Ectodermal cell (in vitro differentiated cells): ENCODE results near the gene CTCF.

ENCODE experiments used
- H3K27ac ChIP-seq: 2 replicates; pipeline ENCODE4 v1.7.0; 2013; ENCODE audit warnings: mild to moderate bottlenecking, low read depth, low read length; ENCODE audit not compliant: insufficient read depth, poor library complexity, severe bottlenecking
- H3K27me3 ChIP-seq: 2 replicates; pipeline ENCODE4 v1.7.0; 2013; ENCODE audit warnings: mild to moderate bottlenecking, low read length; ENCODE audit not compliant: insufficient read depth, control insufficient read depth, poor library complexity, severe bottlenecking
- H3K36me3 ChIP-seq: one replicate; pipeline ENCODE4 v1.7.0; 2013; ENCODE audit warnings: low read length; ENCODE audit not compliant: control insufficient read depth, insufficient read depth
- H3K4me1 ChIP-seq: one replicate; pipeline ENCODE4 v1.7.0; 2013; ENCODE audit warnings: low read length; ENCODE audit not compliant: control insufficient read depth, insufficient read depth
- H3K4me3 ChIP-seq: 2 replicates; pipeline ENCODE4 v1.7.0; 2013; ENCODE audit warnings: low read depth, low read length, control low read depth; ENCODE audit not compliant: insufficient read depth
- H3K9me3 ChIP-seq: 2 replicates; pipeline ENCODE4 v1.7.0; 2013; ENCODE audit warnings: mild to moderate bottlenecking, low read length, moderate library complexity; ENCODE audit not compliant: control insufficient read depth
- WGBS, 2 experiments: methylation state at CpG; one replicate each; pipeline ENCODE4 v1.1.7; 2013; ENCODE audit warnings: missing lambda C conversion rate in 2 of 2; 5-methylcytosine and 5-hydroxymethylcytosine counted together

CTCF gene

DNA sequence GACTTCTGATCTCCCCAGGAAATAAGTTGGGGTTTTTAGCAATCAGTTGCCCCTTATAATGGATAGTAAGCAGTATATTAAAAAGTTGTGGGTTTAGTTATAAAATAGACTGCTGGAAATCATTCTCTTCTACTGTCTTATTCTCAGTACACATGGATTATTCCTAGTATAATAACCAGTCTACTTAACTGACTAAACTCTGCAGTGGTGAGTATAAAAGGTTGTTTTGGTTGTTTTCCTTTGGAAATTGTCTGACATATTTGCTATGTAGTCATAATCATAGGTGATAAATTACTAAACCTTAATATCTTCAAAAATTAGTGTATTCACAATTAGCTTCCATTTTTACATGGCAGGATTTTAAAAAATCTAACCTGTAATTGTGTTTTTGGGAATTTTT, 31.4 kb downstream of the CTCF start:
- no peak overlapping the region for H3K4me3 ChIP-seq
- no peaks in the 10 kb centered on the region for H3K27me3 ChIP-seq
- no peaks in the 10 kb centered on the region for H3K4me1 ChIP-seq
- peaks cover 2% of the 10 kb centered on the region for H3K36me3 ChIP-seq
- H3K27ac ChIP-seq: no peak overlapping the region
- H3K9me3 ChIP-seq: no peaks in the 10 kb centered on the region

DNA sequence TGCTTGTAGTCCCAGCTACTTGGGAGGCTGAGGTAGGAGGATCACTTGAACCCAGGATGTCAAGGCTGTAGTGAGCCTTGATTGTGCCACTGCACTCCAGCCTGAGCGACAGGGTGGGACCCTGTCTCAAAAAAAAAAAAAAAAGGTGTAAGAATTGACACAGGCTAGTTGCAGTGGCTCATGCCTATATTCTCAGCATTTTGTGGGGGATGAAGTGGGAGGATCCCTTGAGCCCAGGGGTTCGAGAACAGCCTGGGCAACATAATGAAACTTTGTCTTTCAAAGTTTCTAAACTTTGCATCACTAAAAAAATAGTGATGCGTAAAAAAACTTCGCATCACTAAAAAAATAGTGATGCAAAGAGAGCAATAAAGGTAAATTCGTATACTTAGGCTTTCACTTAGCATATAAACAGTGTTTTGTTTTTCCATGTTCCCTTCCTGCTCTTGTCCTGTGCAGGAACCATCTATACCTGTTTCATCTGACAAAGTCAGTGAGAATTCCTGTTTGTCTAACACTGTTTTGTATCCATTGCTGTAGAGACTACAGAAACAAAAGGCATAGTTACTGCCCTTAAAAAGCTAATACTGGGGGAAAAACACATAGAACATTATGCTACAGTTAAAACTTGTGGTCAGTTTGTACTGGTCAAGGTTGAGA, 32.1 kb downstream of the CTCF start:
- no peak overlapping the region for H3K27ac ChIP-seq
- no peak overlapping the region for H3K4me3 ChIP-seq
- H3K36me3 ChIP-seq: peaks cover 4% of the 10 kb centered on the region
- no peaks in the 10 kb centered on the region for H3K9me3 ChIP-seq
- H3K4me1 ChIP-seq: no peaks in the 10 kb centered on the region
- no peaks in the 10 kb centered on the region for H3K27me3 ChIP-seq
- 67 to 71% methylated on average over 5 of the region's 5 CpGs for WGBS, 2 experiments

DNA sequence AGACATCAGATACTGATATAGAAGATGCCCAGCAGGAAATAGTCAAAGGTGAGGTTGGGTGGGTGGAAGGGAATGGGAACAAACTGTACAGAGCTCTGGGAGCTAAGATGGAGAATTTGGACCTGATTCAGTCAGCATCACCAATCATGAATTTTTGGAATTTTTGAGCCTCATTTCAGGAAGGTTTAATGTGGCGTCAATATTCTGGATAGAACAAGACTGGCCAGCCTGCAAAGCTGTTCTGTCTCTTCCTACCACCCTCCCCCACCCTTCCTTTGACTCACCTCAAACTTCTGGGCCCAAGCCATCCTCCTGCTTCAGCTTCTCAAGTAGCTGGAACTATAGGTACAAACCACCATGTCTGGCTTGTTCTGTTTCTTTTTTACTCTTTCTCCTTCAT, 32.6 kb downstream of the CTCF start:
- WGBS, 2 experiments: 89 to 100% methylated on average over 1 of the region's 1 CpG
- Histone ChIP-seq H3K4me3 (no peak overlapping the region), H3K9me3 (no peaks in the 10 kb centered on the region)

DNA sequence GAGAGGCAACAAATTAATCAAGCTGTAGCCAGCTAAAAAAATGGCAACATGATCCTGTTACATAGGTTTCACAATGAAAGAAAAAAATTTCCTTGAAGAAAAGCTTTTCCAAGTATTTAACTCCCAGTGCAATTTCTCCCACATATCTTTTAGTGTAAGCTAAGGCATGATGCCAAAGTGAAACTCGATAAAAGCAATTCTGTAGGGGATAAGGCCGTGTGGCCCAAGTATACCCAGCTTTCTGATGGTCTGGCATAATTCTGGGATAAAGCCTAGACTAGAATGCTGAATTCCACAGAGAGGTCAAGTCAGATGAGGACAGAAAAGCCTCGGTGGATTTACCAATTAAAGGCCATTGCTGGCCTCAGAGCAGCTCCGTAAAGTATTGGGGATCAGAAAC, 36.2 kb downstream of the CTCF start:
- WGBS, 2 experiments: 95 to 97% methylated on average over 4 of the region's 4 CpGs

More for the DNA sequence above, 32.6 kb downstream of the CTCF start:
- Histone ChIP-seq H3K27me3 (no peaks in the 10 kb centered on the region), H3K36me3 (peaks cover 4% of the 10 kb centered on the region), H3K4me1 (no peaks in the 10 kb centered on the region), H3K27ac (no peak overlapping the region)

DNA sequence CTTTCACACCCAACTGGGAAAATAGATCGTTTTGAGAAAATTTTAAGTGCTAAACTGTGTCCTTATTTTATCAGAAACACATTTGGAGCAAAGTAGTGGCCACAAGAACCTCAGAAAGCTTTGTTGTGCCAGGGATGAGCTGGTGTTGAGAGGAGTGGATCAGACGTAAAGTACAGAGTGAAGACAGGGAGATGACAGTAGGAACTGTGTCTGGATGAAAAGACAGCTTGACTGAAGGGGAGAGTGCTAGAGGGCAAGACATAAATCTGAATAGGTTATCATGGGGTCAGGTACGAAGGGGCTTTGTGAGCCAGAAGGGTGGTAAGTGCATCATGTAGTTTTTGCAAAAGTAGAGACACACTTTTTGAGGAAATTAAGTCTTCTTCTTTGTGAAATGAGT, 43.3 kb downstream of the CTCF start:
- Histone ChIP-seq H3K4me3 (no peak overlapping the region), H3K36me3 (no peaks in the 10 kb centered on the region), H3K9me3 (no peaks in the 10 kb centered on the region), H3K4me1 (peaks cover 4% of the 10 kb centered on the region), H3K27me3 (no peaks in the 10 kb centered on the region), H3K27ac (no peak overlapping the region)
- WGBS, 2 experiments: 92 to 93% methylated on average over 3 of the region's 3 CpGs

More for the DNA sequence above, 36.2 kb downstream of the CTCF start:
- Histone ChIP-seq H3K36me3 (peaks cover 4% of the 10 kb centered on the region), H3K9me3 (no peaks in the 10 kb centered on the region), H3K4me3 (no peak overlapping the region), H3K4me1 (peaks cover 5% of the 10 kb centered on the region), H3K27ac (no peak overlapping the region), H3K27me3 (no peaks in the 10 kb centered on the region)

DNA sequence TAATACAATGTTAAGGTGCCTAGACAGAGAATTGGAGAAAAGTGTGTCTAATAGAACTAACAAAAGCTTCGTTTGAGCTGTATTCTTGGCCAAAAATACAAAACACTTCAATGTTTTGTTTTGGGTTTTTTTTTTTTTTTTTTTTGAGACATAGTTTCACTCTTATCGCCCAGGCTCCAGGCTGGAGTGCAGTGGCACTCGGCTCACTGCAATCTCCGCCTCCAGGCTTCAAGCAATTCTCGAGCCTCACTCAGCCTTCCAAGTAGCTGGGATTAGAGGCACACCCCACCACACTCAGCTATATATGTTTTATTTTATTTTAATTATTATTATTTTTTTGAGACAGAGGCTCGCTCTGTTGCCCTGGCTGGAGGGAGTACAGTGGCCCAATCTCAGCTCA, 44.3 kb downstream of the CTCF start:
- Histone ChIP-seq H3K36me3 (peaks cover 9% of the 10 kb centered on the region), H3K27ac (no peak overlapping the region), H3K4me3 (no peak overlapping the region), H3K27me3 (no peaks in the 10 kb centered on the region), H3K9me3 (no peaks in the 10 kb centered on the region), H3K4me1 (no peaks in the 10 kb centered on the region)
- 91 to 94% methylated on average over 6 of the region's 6 CpGs for WGBS, 2 experiments

DNA sequence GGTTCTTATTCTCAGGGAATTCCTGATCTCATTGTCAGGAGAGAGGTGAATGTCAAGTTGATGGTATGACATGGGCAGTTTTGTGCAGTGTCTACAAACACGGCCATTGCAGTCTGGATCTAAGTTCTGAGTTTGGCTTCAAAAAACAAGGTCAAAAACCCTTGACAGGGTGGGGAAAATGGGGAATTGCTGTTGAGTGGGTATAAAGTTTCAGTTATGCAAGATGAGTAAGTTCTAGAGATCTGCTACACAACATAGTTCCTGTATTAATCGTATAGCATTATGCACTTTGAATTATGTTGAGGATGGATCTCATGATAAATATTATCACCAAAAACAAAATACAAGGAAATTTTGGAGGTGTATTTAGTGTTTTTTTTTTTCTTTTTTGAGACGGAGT, 46.0 kb downstream of the CTCF start:
- Histone ChIP-seq H3K27me3 (no peaks in the 10 kb centered on the region), H3K27ac (no peak overlapping the region), H3K4me1 (no peaks in the 10 kb centered on the region), H3K9me3 (no peaks in the 10 kb centered on the region), H3K4me3 (no peak overlapping the region), H3K36me3 (peaks cover 17% of the 10 kb centered on the region)
- 83 to 93% methylated on average over 2 of the region's 3 CpGs for WGBS, 2 experiments

DNA sequence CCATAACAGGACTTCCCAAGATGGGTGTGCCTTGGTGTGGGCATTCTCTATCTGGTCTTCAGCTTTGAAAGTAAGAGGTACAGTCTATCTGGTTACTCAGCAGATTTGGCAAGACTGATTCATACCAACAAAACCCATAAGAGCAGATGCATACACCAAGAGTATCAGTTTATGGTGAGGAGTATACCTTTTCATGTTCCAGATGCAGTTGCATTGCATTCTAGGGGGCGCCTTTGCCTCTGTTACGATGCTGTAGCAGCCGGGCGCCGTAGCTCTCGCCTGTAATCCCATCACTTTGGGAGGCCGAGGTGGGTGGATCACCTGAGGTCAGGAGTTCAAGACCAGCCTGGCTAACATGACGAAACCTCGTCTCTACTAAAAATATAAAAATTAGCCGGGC, 51.5 kb downstream of the CTCF start:
- Histone ChIP-seq H3K36me3 (peaks cover 36% of the 10 kb centered on the region), H3K27me3 (no peaks in the 10 kb centered on the region)
- WGBS, 2 experiments: 88 to 89% methylated on average over 10 of the region's 10 CpGs

DNA sequence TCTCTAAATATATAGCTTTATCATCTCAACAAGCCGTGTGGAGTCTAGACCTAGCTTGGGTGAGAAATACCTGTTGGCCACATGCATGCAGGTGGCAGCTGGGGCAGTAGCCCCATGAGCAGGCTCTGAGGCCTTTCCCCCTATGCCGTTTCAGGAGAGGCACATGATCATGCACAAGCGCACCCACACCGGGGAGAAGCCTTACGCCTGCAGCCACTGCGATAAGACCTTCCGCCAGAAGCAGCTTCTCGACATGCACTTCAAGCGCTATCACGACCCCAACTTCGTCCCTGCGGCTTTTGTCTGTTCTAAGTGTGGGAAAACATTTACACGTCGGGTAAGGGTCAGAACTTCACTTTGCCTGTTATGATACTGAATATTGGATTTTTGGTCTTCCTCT, 65.9 kb downstream of the CTCF start:
- Histone ChIP-seq H3K9me3 (no peaks in the 10 kb centered on the region), H3K36me3 (peaks cover 50% of the 10 kb centered on the region), H3K4me1 (no peaks in the 10 kb centered on the region), H3K4me3 (no peak overlapping the region), H3K27ac (no peak overlapping the region), H3K27me3 (no peaks in the 10 kb centered on the region)
- 97% methylated on average over 14 of the region's 14 CpGs for WGBS, 2 experiments

More for the DNA sequence above, 51.5 kb downstream of the CTCF start:
- Histone ChIP-seq H3K27ac (no peak overlapping the region), H3K9me3 (no peaks in the 10 kb centered on the region), H3K4me3 (no peak overlapping the region), H3K4me1 (no peaks in the 10 kb centered on the region)

DNA sequence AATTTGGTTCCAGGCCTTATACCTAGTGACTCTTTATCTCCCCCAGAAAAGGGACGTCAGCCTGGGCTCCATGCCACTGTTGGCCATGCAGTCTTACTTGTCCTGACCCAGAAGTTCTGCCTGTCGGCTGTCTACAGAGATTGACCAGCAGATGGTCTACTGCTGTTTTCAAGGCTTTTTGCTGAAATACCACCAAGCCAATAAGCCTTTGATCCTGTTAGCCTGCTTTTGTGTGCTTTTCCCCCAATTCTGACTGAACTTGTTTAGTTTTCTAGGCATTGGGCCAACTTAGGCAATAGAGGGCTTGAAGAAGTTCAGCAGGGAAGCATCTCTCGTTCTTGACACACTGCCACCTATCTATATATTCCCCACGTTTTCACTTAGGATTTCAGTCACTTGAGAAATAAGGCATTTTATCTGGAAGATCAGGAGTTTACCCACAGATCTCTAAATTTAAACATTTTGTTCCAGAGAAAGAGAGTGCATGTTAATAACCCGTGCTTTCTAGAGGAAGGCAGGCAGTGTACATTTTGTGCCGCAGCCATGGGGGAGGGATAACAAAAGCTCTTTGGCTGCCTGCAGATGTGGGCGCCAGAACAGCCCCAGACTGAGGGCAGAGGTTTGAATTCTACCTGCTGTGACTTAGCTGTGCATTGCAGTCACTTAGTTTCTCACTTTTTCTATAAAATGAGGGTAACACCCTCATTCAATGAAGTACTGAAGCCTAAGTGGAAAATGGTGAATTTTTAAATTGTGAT, 70.3 kb downstream of the CTCF start:
- no peaks in the 10 kb centered on the region for H3K27me3 ChIP-seq
- H3K9me3 ChIP-seq: no peaks in the 10 kb centered on the region
- H3K36me3 ChIP-seq: peaks cover 52% of the 10 kb centered on the region
- H3K4me1 ChIP-seq: no peaks in the 10 kb centered on the region
- WGBS, 2 experiments: 92 to 95% methylated on average over 7 of the region's 7 CpGs
- no peak overlapping the region for H3K27ac ChIP-seq
- H3K4me3 ChIP-seq: no peak overlapping the region
